ENCODE results near the gene PLK5. TPM values are rescaled to one million over a fixed set of nuclear protein-coding genes. Genes with fewer than 3 reads are reported as not detected.

The PLK5 gene
- polyA plus RNA-seq, 1 of the 3 experiments (the other 2 are of a cell fraction): not detected

DNA sequence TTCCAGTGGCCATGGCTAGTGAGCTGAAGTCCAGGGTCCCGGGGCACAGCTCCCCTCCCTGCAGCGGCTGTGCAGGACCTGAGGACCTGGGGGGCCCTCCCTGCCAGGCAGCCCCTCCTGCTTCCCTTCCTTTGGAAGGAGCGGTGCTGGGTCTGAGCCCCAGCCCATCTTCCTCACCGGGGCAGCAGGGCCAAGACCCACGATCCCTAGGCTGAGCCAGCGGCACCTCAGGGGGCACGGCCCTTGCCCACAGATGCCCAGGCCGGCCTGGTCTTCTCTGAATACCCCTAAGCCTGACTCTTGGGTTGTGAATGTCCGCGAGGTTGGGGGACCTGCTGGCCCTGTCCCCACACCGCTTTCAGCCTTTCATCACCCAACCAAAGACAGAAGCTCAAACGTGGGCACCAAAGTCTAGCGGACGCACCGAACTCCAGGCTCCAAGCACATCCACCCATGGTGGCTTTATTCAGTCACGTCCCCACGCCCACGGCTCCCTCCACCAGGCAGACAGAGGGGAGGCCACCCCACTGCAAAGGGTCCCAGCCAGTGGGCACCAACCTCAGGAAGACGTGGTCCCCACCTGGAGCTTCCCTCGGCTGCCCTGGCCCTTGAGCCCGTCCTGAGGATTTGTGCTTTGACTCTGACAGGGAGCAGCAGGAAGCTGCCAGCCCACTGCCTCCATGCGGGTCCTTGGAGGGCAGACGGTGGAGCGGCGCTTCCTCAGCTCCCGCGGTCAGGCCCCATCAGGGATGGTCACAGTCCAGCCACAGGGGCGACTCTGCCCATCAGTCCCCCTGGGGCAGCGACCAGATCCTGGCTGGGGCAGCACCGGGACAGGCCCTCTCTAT, 52.6 kb downstream of the PLK5 start:
- TF ChIP-seq USF2 (IDR thresholded peaks at IDR 0.05; ENCODE audit: borderline replicate concordance, low read depth, low read length) (no peak), MEF2A (IDR thresholded peaks at IDR 0.05; ENCODE audit: borderline replicate concordance, low read depth) (no peak), GATA2 (CRISPR knock-in tag; IDR thresholded peaks at IDR 0.05) (no peak), JUND (IDR thresholded peaks at IDR 0.05) (no peak), FOXM1 (IDR thresholded peaks at IDR 0.05; ENCODE audit: low read depth) (no peak), RFX5 (IDR thresholded peaks at IDR 0.05; ENCODE audit: low read length) (no peak), RXRA (IDR thresholded peaks at IDR 0.05; ENCODE audit: borderline replicate concordance, low read depth) (no peak), NRF1 (IDR thresholded peaks at IDR 0.05; ENCODE audit: low read depth, low read length) (no peak), EZH2phosphoT487 (IDR thresholded peaks at IDR 0.05; ENCODE audit: borderline replicate concordance, low read depth) (no peak), SIN3A (IDR thresholded peaks at IDR 0.05; ENCODE audit: borderline replicate concordance, low read depth, low read length) (no peak), TEAD4 (IDR thresholded peaks at IDR 0.05; ENCODE audit: borderline replicate concordance, insufficient read depth) (no peak), NFIC (IDR thresholded peaks at IDR 0.05; ENCODE audit: borderline replicate concordance) (no peak), FOSL2 (IDR thresholded peaks at IDR 0.05; ENCODE audit: borderline replicate concordance, low read depth) (no peak), MXI1 (IDR thresholded peaks at IDR 0.05; ENCODE audit: low read depth, low read length) (no peak)
- TF ChIP-seq, protein P1, sequence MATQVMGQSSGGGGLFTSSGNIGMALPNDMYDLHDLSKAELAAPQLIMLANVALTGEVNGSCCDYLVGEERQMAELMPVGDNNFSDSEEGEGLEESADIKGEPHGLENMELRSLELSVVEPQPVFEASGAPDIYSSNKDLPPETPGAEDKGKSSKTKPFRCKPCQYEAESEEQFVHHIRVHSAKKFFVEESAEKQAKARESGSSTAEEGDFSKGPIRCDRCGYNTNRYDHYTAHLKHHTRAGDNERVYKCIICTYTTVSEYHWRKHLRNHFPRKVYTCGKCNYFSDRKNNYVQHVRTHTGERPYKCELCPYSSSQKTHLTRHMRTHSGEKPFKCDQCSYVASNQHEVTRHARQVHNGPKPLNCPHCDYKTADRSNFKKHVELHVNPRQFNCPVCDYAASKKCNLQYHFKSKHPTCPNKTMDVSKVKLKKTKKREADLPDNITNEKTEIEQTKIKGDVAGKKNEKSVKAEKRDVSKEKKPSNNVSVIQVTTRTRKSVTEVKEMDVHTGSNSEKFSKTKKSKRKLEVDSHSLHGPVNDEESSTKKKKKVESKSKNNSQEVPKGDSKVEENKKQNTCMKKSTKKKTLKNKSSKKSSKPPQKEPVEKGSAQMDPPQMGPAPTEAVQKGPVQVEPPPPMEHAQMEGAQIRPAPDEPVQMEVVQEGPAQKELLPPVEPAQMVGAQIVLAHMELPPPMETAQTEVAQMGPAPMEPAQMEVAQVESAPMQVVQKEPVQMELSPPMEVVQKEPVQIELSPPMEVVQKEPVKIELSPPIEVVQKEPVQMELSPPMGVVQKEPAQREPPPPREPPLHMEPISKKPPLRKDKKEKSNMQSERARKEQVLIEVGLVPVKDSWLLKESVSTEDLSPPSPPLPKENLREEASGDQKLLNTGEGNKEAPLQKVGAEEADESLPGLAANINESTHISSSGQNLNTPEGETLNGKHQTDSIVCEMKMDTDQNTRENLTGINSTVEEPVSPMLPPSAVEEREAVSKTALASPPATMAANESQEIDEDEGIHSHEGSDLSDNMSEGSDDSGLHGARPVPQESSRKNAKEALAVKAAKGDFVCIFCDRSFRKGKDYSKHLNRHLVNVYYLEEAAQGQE (IDR thresholded peaks at IDR 0.05; ENCODE audit: low read depth, low read length): no peak
- TF ChIP-seq, protein P2, sequence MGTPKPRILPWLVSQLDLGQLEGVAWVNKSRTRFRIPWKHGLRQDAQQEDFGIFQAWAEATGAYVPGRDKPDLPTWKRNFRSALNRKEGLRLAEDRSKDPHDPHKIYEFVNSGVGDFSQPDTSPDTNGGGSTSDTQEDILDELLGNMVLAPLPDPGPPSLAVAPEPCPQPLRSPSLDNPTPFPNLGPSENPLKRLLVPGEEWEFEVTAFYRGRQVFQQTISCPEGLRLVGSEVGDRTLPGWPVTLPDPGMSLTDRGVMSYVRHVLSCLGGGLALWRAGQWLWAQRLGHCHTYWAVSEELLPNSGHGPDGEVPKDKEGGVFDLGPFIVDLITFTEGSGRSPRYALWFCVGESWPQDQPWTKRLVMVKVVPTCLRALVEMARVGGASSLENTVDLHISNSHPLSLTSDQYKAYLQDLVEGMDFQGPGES (IDR thresholded peaks at IDR 0.05; ENCODE audit: low read depth, low read length): no peak
- TF ChIP-seq, protein P3, sequence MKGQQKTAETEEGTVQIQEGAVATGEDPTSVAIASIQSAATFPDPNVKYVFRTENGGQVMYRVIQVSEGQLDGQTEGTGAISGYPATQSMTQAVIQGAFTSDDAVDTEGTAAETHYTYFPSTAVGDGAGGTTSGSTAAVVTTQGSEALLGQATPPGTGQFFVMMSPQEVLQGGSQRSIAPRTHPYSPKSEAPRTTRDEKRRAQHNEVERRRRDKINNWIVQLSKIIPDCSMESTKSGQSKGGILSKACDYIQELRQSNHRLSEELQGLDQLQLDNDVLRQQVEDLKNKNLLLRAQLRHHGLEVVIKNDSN (IDR thresholded peaks at IDR 0.05; ENCODE audit: borderline replicate concordance, low read depth): no peak
- TF ChIP-seq, protein P4, sequence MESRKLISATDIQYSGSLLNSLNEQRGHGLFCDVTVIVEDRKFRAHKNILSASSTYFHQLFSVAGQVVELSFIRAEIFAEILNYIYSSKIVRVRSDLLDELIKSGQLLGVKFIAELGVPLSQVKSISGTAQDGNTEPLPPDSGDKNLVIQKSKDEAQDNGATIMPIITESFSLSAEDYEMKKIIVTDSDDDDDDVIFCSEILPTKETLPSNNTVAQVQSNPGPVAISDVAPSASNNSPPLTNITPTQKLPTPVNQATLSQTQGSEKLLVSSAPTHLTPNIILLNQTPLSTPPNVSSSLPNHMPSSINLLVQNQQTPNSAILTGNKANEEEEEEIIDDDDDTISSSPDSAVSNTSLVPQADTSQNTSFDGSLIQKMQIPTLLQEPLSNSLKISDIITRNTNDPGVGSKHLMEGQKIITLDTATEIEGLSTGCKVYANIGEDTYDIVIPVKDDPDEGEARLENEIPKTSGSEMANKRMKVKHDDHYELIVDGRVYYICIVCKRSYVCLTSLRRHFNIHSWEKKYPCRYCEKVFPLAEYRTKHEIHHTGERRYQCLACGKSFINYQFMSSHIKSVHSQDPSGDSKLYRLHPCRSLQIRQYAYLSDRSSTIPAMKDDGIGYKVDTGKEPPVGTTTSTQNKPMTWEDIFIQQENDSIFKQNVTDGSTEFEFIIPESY (IDR thresholded peaks at IDR 0.05; ENCODE audit: borderline replicate concordance, low read depth): no peak

More for the DNA sequence above, 52.6 kb downstream of the PLK5 start:
- Histone ChIP-seq H3K9me2 (no peaks in the 10 kb centered on the region), H3K79me2 (ENCODE audit: insufficient read depth) (no peaks in the 10 kb centered on the region; the same call in 1 of the 2 replicates), H3K4me1 (ENCODE audit: control insufficient read depth in 1 of 2, insufficient read depth in 2 of 2, low read depth in 1 of 2, low read length in 1 of 2) (no peaks in the 10 kb centered on the region), H2AFZ (ENCODE audit: low read depth) (no peak overlapping the region), H3K4me2 (no peak overlapping the region), H3K9ac (no peak overlapping the region), H3K4me3 (ENCODE audit: low read depth in 2 of 2, low read length in 1 of 2) (no peak overlapping the region), H3K36me3 (replicated peaks in 1 of 2; ENCODE audit: control insufficient read depth in 1 of 2, insufficient read depth in 2 of 2, low read length in 1 of 2) (peaks cover 3 to 26% of the 10 kb centered on the region in 2 experiments), H4K20me1 (ENCODE audit: insufficient read depth) (no peaks in the 10 kb centered on the region), H3K9me3 (no peaks in the 10 kb centered on the region), H3F3A (replicated peaks; ENCODE audit: insufficient read depth) (peaks cover 5% of the 10 kb centered on the region), H3K27ac (ENCODE audit: low read depth in 2 of 2, low read length in 1 of 2) (no peak overlapping the region), H3K27me3 (ENCODE audit: insufficient read depth) (no peaks in the 10 kb centered on the region)
- DNase-seq: no peak
- POLR2A ChIA-PET: interaction anchor here (1.3 kb wide), 1 partner anchor 10 kb away, joined by 3 read pairs; no protein-coding TSS in a partner anchor
- 96% methylated on average over 9 of the region's 30 CpGs for WGBS (ENCODE audit: low lambda C conversion rate)
- CTCF ChIA-PET: interaction anchor here (1.1 to 3.4 kb wide), 3 partner anchors 9 to 31 kb away, joined by 3 to 18 read pairs (median 4); partner anchors contain the start of gene MEX3D

Measured in SK-N-SH (cell line).